ENCODE data around the gene SCAANT1.

SCAANT1 gene

GRCh38 chr3:63933459-63933858, 21.3 kb upstream of the SCAANT1 start:
- FAIRE-seq = no peak

- FAIRE-seq = no peak
These were observed 20.5 kb upstream of the SCAANT1 start for GRCh38 chr3:63932509-63933212.

GRCh38 chr3:63931290-63931689, 19.1 kb upstream of the SCAANT1 start:
- FAIRE-seq = no peak

DNA sequence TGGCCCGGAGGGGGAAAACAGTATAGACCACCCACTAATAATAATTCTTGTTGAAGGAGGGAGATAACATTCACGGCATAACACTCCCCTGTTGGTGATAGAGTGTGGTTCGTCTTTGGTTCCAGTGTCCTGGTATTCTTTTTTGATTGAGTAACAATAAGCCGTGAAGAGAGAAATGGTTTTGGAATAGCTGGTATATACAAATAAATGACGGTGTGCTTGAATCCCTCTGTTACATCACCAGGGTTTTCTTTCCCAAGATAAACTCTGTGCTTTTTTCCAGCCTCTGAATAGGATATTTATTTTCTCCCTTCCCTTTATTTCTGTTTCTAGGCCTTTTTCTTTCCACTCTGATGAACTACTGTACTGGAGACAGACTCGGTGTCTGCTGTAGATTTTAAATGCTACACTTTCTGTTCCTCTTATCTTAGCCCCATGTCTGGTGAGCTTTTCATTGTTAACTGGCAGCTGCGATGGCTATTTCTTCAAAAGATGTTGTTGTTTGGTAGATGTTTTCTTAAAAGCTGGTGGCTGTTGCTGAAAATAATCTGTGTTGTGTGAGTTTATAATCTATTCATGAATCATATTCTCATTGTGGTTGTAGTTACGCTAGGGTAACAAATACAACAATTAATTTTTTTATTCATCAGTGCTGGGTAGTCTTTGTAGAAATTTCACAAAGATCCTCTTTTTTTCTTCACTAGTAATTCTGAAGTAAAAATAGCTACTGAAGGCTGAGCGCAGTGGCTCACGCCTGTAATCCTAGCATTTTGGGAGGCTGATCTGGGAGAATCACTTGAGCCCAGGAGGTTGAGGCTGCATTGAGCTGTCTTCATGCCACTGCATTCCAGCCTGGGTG, 15.5 kb upstream of the SCAANT1 start:
- no peak for FAIRE-seq

- FAIRE-seq = no peak
These were observed 14.1 kb upstream of the SCAANT1 start for GRCh38 chr3:63926309-63926708.

DNA sequence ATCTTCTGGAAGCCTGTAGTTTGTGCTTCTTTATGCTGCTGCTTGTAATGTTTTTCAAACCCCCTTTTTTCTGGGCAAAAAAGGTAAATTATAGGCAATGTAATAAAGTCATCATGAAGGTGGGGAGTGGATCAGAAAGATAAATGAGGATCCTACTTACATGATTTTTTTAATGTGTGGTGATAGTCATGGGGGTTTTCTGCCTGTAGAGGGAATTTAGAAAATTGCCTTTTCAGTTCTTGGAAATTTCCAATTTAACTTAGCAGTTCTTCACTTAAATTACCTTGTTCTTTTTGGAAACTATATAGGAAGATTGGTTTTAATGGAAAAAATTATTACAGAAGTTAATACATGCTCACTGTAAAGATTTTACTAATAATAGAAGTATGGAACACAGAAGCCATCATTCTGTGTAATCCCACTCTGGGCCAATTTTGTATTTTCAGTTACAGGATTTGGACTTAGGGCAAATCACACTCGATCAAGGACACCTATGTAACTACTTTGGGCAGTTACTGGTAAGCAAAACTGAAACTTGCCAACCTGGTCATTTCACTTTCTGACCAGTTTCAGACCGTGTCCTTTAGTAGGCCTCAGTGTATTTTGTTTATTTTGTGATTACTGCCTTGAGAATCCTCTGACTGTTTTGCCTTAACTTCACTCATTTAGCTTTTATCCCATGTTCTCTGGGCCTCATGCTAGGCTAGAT, 10.5 kb upstream of the SCAANT1 start:
- FAIRE-seq = no peak

GRCh38 chr3:63921741-63922482, 9.7 kb upstream of the SCAANT1 start:
- FAIRE-seq = no peak

- FAIRE-seq = no peak
These were observed 7.8 kb upstream of the SCAANT1 start for GRCh38 chr3:63920001-63920400.

- FAIRE-seq = no peak
These were observed 6.1 kb upstream of the SCAANT1 start for GRCh38 chr3:63918321-63918720.

GRCh38 chr3:63914312-63914711, 2.1 kb upstream of the SCAANT1 start:
- FAIRE-seq = no peak

DNA sequence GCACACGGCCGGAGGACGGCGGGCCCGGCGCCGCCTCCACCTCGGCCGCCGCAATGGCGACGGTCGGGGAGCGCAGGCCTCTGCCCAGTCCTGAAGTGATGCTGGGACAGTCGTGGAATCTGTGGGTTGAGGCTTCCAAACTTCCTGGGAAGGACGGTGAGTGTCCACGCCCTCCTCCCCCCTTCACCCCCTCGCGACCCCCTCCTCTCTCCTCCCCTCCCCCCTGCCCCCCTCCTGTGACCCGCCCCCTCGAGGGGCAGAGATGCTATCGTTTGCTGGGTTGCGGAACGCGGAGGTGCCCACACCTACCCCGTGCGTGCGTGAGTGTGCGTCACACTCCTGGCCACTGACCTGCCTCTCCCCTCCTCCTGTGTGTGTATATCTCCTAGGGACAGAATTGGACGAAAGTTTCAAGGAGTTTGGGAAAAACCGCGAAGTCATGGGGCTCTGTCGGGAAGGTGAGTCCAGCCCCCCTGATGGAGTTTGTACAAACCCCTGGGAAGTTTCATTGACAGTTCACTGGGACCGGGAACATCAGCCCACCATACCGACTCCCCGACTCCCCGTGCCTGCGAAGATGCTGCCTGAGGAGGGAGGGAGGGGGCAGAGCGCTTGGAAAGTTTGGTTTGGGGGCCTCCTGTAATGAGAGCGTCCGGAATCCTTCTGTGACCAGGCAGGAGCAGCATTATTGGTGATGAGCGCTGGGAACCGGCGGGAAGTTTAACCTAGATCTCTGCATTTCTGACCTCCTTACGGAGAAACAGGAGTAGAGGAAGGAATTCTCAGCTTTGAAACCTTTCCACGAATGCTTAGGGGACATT, 795 bp upstream of the SCAANT1 start:
- no peak for FAIRE-seq

DNA sequence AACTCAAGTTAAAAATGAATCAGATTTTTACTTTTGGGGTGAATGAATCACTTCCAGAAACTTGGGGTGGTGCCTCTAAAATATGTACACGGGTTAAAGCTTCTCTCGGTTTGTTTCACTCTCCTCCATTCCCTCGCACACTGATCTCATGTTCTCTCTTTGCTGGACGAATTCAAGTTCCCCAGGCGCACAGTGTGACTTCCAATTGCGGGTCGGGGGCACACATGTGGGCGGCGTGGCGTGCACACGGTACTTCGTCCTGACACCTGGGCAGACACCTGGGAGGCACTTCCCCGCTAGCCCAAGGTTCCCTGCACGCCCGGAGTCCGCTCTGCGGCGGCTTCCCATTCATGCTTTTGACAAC, 692 bp downstream of the SCAANT1 start:
- FAIRE-seq = no peak

- FAIRE-seq = no peak
These were observed 1.3 kb downstream of the SCAANT1 start for GRCh38 chr3:63910891-63911290.

GRCh38 chr3:63910001-63910400, 2.2 kb downstream of the SCAANT1 start:
- FAIRE-seq = no peak

GRCh38 chr3:63909431-63909830, 2.8 kb downstream of the SCAANT1 start:
- FAIRE-seq = no peak

- FAIRE-seq = no peak
These were observed 3.4 kb downstream of the SCAANT1 start for GRCh38 chr3:63908776-63909175.

DNA sequence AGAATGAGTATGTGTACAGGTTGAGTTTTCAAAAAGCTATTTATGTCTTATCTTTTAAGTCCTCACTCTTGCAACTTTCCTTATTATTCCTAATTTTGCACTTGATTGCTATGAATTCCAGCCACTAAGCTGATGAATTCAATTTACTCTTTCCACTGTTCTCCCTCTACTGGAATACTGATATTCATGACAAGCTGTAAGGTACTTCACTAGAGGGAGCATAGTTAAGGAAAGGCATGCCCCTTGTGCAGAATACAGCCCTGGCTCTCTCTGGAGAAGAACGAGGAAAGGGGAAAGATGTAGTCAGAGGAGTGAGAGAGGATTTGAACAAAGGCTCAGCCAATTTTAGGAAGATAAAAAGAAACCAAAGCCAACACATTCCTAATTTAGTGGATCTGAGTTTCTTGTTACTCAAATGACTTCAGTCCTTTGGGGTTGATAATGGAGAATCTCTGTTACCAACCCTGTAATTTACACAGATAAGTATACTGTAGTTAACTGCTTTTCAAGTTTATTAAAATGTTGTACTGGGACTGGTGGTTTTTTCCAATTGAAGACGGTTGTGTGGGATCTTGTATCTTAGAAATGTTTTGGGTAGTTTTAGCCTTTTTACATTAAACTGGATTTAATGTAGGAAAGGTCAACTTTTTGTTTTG, 4.0 kb downstream of the SCAANT1 start:
- FAIRE-seq = no peak

DNA sequence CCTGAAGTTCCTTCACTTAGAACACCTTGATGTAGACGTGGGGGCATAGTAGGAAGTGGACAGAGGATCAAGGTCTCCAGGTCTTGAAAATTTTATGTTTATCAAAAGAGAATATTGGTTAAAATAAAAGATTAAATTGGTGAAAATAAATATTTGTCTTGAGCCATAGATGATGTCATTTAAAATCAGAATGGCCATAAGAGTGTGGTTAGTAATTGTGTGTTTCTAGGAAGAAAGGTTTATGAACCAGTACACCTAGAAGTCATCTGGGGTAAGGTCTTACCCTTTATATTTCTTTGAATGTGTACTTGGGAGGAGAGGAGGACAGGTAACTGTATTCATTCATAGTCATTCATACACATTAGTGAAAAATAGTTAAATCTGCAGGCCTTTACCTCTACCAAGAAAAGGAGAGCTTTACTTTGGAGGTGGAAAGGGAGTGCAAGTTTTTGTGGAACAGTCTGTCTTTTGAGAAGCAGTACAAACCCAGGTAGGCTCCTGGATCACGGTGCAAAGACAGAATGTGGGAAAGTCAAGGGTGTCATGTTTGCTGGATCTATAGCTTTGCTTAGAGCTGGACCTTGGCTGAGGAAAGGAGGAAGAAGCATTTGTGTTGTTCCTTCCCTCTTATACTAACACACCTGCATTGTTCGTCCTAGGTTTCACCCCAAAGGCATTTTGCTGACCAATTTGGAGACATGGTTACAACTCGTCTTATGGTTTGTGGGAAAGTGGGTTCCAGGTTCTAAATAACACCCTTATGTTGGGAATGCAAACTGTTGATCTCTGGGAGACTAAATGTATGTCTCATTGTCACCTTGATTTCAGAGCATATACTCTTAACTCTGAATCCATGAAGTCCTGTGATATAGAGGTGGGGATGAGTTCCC, 6.2 kb downstream of the SCAANT1 start:
- no peak for FAIRE-seq

DNA sequence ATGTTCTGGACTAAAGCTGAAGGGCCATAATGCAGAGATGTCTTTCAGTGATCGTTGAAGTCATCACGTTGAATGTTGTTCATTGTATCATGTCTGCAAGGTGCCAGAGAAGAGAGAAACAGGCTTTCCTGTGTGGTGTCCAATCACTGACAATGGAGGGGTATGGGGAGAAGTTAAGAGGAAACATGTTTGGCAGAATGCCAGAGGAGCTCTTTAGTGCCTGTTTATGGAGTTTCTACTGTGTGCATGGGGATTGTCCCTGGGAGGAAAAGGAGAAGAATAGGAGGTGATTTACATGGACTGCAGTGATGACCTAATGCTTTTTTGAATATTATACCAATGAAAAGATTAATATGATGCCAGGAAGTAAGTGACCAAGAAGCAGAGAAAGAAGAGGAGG, 11.7 kb downstream of the SCAANT1 start:
- no peak for FAIRE-seq

- FAIRE-seq = no peak
These were observed 12.2 kb downstream of the SCAANT1 start for GRCh38 chr3:63900010-63900409.

Data from TTC549 (cell line).